ENCODE measurements around the gene TXNDC8. TPM values are rescaled to one million over a fixed set of nuclear protein-coding genes. Genes with fewer than 3 reads are reported as not detected.

The TXNDC8 gene
- polyA plus RNA-seq, 1 donor = not detected

GRCh38 chr9:110308633-110309038 is 29.0 kb downstream of the TXNDC8 start:
- Histone ChIP-seq H3K36me3 (ENCODE audit: control insufficient read depth, insufficient read depth, low read length) (no peaks in the 10 kb centered on the region), H3K4me3 (ENCODE audit: low read length) (no peak overlapping the region), H3K4me1 (ENCODE audit: control insufficient read depth, insufficient read depth, low read length) (peaks cover 5% of the 10 kb centered on the region), H3K9me3 (ENCODE audit: control insufficient read depth, low read depth, low read length) (no peaks in the 10 kb centered on the region), H3K27me3 (ENCODE audit: control insufficient read depth, insufficient read depth, low read length) (no peaks in the 10 kb centered on the region), H3K27ac (ENCODE audit: low read length) (no peak overlapping the region)
- no CpG with 5 or more reads among the region's 4 CpGs for WGBS (ENCODE audit: insufficient coverage, low lambda C conversion rate)
- no peak for DNase-seq

GRCh38 chr9:110307191-110307590 is 30.5 kb downstream of the TXNDC8 start:
- no peak overlapping the region for H3K4me3 ChIP-seq (ENCODE audit: low read length)
- WGBS (ENCODE audit: insufficient coverage, low lambda C conversion rate) = 25% methylated on average over 1 of the region's 1 CpG

GRCh38 chr9:110303133-110303532 is 34.5 kb downstream of the TXNDC8 start:
- Histone ChIP-seq H3K4me3 (ENCODE audit: low read length) (no peak overlapping the region), H3K4me1 (ENCODE audit: control insufficient read depth, insufficient read depth, low read length) (peaks cover 12% of the 10 kb centered on the region), H3K9me3 (ENCODE audit: control insufficient read depth, low read depth, low read length) (no peaks in the 10 kb centered on the region), H3K27ac (ENCODE audit: low read length) (peak overlapping the region; percentile 36), H3K36me3 (ENCODE audit: control insufficient read depth, insufficient read depth, low read length) (no peaks in the 10 kb centered on the region), H3K27me3 (ENCODE audit: control insufficient read depth, insufficient read depth, low read length) (no peaks in the 10 kb centered on the region)
- peak; percentile 47 to 56 for DNase-seq
- WGBS (ENCODE audit: insufficient coverage, low lambda C conversion rate) = no CpG with 5 or more reads among the region's 1 CpG

More at GRCh38 chr9:110307191-110307590, 30.5 kb downstream of the TXNDC8 start:
- peak; percentile 9 to 40 for DNase-seq
- H3K36me3 ChIP-seq (ENCODE audit: control insufficient read depth, insufficient read depth, low read length) = no peaks in the 10 kb centered on the region
- H3K9me3 ChIP-seq (ENCODE audit: control insufficient read depth, low read depth, low read length) = no peaks in the 10 kb centered on the region
- no peak overlapping the region for H3K27ac ChIP-seq (ENCODE audit: low read length)
- no peaks in the 10 kb centered on the region for H3K27me3 ChIP-seq (ENCODE audit: control insufficient read depth, insufficient read depth, low read length)
- H3K4me1 ChIP-seq (ENCODE audit: control insufficient read depth, insufficient read depth, low read length) = peaks cover 7% of the 10 kb centered on the region

- WGBS (ENCODE audit: insufficient coverage, low lambda C conversion rate) = 0% methylated on average over 1 of the region's 2 CpGs
- H3K27me3 ChIP-seq (ENCODE audit: control insufficient read depth, insufficient read depth, low read length) = no peaks in the 10 kb centered on the region
- peaks cover 8% of the 10 kb centered on the region for H3K4me1 ChIP-seq (ENCODE audit: control insufficient read depth, insufficient read depth, low read length)
- no peaks in the 10 kb centered on the region for H3K36me3 ChIP-seq (ENCODE audit: control insufficient read depth, insufficient read depth, low read length)
- DNase-seq = peak in 1 of 2 donors; percentile 61
- H3K9me3 ChIP-seq (ENCODE audit: control insufficient read depth, low read depth, low read length) = no peaks in the 10 kb centered on the region
- no peak overlapping the region for H3K4me3 ChIP-seq (ENCODE audit: low read length)
- H3K27ac ChIP-seq (ENCODE audit: low read length) = no peak overlapping the region
Measured at GRCh38 chr9:110298043-110298605, 39.5 kb downstream of the TXNDC8 start.

- H3K27me3 ChIP-seq (ENCODE audit: control insufficient read depth, insufficient read depth, low read length) = no peaks in the 10 kb centered on the region
- H3K4me3 ChIP-seq (ENCODE audit: low read length) = no peak overlapping the region
- no peaks in the 10 kb centered on the region for H3K9me3 ChIP-seq (ENCODE audit: control insufficient read depth, low read depth, low read length)
- no peak for DNase-seq
- H3K4me1 ChIP-seq (ENCODE audit: control insufficient read depth, insufficient read depth, low read length) = peaks cover 4% of the 10 kb centered on the region
- H3K36me3 ChIP-seq (ENCODE audit: control insufficient read depth, insufficient read depth, low read length) = no peaks in the 10 kb centered on the region
- no peak overlapping the region for H3K27ac ChIP-seq (ENCODE audit: low read length)
- no CpG with 5 or more reads among the region's 1 CpG for WGBS (ENCODE audit: insufficient coverage, low lambda C conversion rate)
Measured at GRCh38 chr9:110293248-110293647, 44.4 kb downstream of the TXNDC8 start.

- peaks cover 3% of the 10 kb centered on the region for H3K4me1 ChIP-seq (ENCODE audit: control insufficient read depth, insufficient read depth, low read length)
- no peaks in the 10 kb centered on the region for H3K36me3 ChIP-seq (ENCODE audit: control insufficient read depth, insufficient read depth, low read length)
- H3K9me3 ChIP-seq (ENCODE audit: control insufficient read depth, low read depth, low read length) = no peaks in the 10 kb centered on the region
- H3K27ac ChIP-seq (ENCODE audit: low read length) = no peak overlapping the region
- WGBS (ENCODE audit: insufficient coverage, low lambda C conversion rate) = 100% methylated on average over 4 of the region's 28 CpGs
- DNase-seq = no peak
- H3K4me3 ChIP-seq (ENCODE audit: low read length) = no peak overlapping the region
- no peaks in the 10 kb centered on the region for H3K27me3 ChIP-seq (ENCODE audit: control insufficient read depth, insufficient read depth, low read length)
Measured at GRCh38 chr9:110291921-110292557, 45.6 kb downstream of the TXNDC8 start.

- Histone ChIP-seq H3K36me3 (ENCODE audit: control insufficient read depth, insufficient read depth, low read length) (no peaks in the 10 kb centered on the region), H3K9me3 (ENCODE audit: control insufficient read depth, low read depth, low read length) (no peaks in the 10 kb centered on the region), H3K27ac (ENCODE audit: low read length) (no peak overlapping the region), H3K4me3 (ENCODE audit: low read length) (no peak overlapping the region), H3K4me1 (ENCODE audit: control insufficient read depth, insufficient read depth, low read length) (peaks cover 3% of the 10 kb centered on the region), H3K27me3 (ENCODE audit: control insufficient read depth, insufficient read depth, low read length) (no peaks in the 10 kb centered on the region)
- no CpG with 5 or more reads among the region's 1 CpG for WGBS (ENCODE audit: insufficient coverage, low lambda C conversion rate)
- no peak for DNase-seq
Measured at GRCh38 chr9:110290001-110290400, 47.7 kb downstream of the TXNDC8 start.

- Histone ChIP-seq H3K27ac (ENCODE audit: low read length) (no peak overlapping the region), H3K9me3 (ENCODE audit: control insufficient read depth, low read depth, low read length) (no peaks in the 10 kb centered on the region), H3K4me3 (ENCODE audit: low read length) (no peak overlapping the region), H3K27me3 (ENCODE audit: control insufficient read depth, insufficient read depth, low read length) (no peaks in the 10 kb centered on the region), H3K36me3 (ENCODE audit: control insufficient read depth, insufficient read depth, low read length) (no peaks in the 10 kb centered on the region), H3K4me1 (ENCODE audit: control insufficient read depth, insufficient read depth, low read length) (peaks cover 2% of the 10 kb centered on the region)
- no peak for DNase-seq
- no CpG with 5 or more reads among the region's 4 CpGs for WGBS (ENCODE audit: insufficient coverage, low lambda C conversion rate)
Measured at GRCh38 chr9:110288503-110288902, 49.2 kb downstream of the TXNDC8 start.

GRCh38 chr9:110287289-110287680 is 50.4 kb downstream of the TXNDC8 start:
- no peak overlapping the region for H3K4me3 ChIP-seq (ENCODE audit: low read length)
- H3K27ac ChIP-seq (ENCODE audit: low read length) = no peak overlapping the region
- DNase-seq = no peak
- no CpG with 5 or more reads among the region's 6 CpGs for WGBS (ENCODE audit: insufficient coverage, low lambda C conversion rate)
- H3K36me3 ChIP-seq (ENCODE audit: control insufficient read depth, insufficient read depth, low read length) = no peaks in the 10 kb centered on the region
- peaks cover 12% of the 10 kb centered on the region for H3K4me1 ChIP-seq (ENCODE audit: control insufficient read depth, insufficient read depth, low read length)
- H3K9me3 ChIP-seq (ENCODE audit: control insufficient read depth, low read depth, low read length) = no peaks in the 10 kb centered on the region
- no peaks in the 10 kb centered on the region for H3K27me3 ChIP-seq (ENCODE audit: control insufficient read depth, insufficient read depth, low read length)

GRCh38 chr9:110284211-110284844 is 53.3 kb downstream of the TXNDC8 start:
- Histone ChIP-seq H3K9me3 (ENCODE audit: control insufficient read depth, low read depth, low read length) (no peaks in the 10 kb centered on the region), H3K27ac (ENCODE audit: low read length) (peak overlapping the region; percentile 88), H3K4me3 (ENCODE audit: low read length) (no peak overlapping the region), H3K4me1 (ENCODE audit: control insufficient read depth, insufficient read depth, low read length) (peaks cover 27% of the 10 kb centered on the region), H3K27me3 (ENCODE audit: control insufficient read depth, insufficient read depth, low read length) (no peaks in the 10 kb centered on the region), H3K36me3 (ENCODE audit: control insufficient read depth, insufficient read depth, low read length) (no peaks in the 10 kb centered on the region)
- DNase-seq = peak; percentile 80 to 92
- 20% methylated on average over 1 of the region's 6 CpGs for WGBS (ENCODE audit: insufficient coverage, low lambda C conversion rate)

Measured in large intestine (tissue), 3 donors.